ENCODE measurements around the gene HSD17B12.

The HSD17B12 gene

DNA sequence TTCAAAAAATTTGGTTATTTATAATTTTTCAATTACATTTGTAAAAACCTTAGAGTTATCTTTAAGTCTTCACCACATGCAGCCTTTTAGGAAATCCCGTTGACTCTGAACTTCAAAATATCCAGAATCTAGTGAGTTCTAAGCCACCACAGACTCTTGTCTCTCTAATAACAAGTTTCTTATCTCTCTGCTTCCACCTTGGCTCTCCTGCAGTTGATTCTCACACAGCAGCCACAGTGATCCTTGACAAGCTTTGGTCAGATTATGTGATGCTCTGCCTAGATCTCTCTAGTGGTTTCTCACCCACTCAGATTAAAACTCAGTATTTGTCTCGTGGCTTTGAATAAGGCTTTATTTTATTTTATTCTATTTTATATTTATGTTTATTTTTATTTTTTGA, 8.6 kb downstream of the HSD17B12 start:
- no peak for DNase-seq

DNA sequence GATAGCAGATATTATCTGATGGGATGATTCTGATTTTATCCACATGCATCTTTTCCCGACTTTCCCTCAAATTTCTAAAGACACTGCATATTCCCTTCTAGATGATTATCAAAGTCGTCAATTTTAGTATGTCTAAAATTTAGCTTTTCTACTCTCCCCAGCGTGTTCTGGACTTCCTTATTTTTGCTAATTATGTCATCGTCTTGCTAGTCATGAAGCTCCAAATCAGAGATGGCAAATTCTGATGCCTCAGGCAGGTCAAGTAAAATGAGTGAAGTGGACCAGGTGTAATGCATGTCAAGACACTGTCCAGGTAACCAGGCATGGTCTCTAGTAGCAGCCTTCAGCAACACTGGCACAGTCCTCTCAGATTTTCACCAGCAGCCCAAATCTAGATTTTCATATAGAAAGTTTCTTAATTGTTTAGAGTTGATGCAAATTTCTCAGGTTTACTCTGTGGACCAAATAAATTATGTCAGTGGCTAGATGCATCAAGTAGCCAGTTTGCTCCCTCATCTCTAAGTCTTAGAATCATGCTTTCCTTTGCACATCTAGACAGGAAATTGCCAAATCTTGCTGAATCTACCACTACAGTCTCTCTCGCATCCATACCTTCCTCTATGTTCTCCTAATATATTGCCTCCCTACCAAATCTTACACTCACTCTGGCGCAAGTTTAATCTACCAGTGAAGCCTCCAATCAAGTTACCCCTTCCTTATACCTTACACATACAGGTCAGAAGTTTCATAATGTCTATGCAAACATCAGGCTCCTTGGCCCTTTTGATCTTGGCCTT, 10.6 kb downstream of the HSD17B12 start:
- DNase-seq: no peak

DNA sequence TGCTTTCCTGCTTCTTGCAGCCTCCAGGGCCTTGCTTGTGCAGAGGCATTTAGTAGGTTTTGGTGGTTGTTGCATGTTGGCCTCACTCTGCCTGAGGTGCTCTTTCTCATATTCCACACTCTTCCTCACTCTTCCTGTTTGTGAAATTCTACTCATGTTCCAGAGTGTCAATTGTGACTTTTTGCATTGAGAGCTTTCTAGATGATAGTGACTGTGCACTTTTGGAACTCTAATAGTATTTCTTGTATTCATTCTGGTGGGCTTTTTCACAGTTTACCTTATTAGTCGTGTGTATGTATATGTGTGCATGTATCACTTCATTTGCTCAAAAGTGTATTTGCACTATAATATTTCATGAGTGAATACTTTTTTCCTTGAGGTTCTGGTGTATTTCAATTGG, 11.3 kb downstream of the HSD17B12 start:
- no peak for DNase-seq

DNA sequence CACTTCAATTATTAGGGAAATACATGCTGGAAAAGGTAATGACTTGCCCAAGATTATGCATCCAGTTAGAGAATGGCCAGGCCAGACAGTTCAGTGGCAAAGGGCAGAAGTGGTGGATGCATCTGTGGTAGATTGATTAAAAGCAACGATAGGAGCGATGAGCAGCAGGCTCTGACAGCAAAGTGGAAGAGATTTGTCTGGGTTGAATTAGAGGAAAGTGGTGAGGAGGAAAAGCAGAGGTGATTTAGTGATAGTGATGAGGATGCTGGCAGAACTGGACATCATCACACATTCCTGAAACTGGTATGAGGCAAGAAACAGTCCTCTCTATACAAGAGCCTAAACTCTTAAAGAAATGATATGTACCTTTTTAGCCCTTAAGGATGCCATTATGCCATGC, 12.5 kb downstream of the HSD17B12 start:
- DNase-seq: no peak

DNA sequence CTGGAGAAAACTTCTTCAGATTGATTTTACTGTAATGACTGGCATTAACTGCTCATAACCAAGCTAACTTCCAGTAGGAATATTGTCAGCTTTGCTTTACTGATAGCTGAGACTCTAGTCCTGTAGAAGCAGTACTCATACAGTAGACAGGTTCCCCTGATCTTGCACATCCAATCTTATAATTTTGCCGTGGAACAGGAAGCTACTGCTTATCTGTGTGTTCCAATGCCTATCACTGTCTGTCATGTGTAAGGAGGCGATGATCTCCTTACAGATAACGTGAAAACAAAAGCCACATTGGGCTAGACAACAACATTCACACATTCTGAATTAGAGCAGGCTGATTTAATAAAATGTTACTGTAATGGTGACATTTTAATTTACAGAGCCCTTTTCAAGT, 13.2 kb downstream of the HSD17B12 start:
- DNase-seq: no peak

DNA sequence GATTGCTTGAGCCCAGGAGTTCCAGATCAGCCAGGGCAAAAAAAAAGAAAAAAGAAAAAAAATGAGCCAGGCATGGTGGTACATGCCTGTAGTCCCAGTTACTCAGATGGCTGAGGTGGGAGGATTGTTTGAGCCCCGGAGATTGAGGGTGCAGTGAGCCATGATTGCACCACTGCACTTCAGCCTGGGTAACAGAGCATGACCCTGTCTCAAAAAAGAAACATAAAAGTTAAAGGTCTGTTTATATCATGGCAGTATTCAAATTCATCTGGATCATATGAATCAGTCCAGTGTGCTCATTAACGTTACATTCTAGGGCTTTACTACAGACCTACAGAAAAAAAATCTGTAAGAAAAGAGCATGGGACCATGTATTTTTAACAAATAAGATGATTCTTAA, 13.9 kb downstream of the HSD17B12 start:
- DNase-seq: no peak

DNA sequence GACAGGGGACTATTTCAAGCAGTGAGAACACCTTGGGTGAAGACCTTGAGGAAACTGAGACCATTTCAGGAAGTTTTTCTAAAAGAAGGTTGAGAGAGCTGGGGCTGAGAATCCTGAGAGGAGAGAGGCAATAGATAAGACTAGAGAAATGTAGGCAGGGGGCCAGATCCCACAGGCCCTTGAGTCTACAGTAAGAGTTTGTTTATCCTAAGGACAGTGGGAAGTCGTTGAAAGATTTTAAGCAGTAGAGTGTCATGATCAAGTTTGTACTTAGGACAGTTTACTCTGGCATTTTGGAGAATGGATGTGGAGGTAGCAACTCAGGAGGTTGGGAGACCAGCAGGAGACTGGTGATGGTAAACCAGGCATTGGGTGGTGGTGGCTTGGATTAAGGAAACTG, 17.1 kb downstream of the HSD17B12 start:
- DNase-seq: no peak

DNA sequence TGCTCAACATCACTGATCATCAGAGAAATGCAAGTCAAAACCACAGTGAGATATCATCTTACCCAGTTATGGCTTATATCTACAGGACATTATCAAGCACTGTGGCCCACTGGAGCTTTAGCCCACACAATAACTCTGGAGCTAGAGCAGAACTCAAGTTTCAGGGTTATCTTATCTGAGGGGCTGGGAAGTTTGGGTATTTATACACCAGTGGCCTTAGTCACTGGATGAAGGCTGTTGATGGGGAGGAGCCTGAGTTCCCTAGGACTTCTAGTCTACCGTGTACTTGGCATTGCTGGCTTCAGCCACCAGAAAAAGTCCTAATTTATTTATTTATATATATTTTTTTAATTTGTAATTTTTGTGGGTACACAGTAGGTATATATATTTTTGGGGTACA, 19.3 kb downstream of the HSD17B12 start:
- DNase-seq: no peak

DNA sequence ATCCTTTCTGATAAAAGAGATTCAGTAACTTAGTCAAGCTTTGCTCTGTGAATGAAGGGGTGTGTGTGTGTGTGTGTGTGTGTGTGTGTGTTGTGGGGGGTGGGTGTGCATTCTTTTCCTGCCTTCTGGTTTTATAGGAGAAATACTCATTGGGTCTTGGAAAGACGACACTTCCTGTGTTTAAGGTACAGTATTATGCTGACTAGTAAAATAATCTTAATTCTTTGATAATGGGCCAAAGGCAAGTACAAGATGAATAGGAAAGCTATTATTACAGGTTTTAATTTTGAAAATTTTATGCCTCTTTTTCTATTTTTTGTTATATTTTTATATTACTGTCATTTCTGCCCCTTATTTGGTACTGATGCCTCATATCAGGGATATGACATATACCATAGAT, 26.1 kb downstream of the HSD17B12 start:
- DNase-seq: no peak

DNA sequence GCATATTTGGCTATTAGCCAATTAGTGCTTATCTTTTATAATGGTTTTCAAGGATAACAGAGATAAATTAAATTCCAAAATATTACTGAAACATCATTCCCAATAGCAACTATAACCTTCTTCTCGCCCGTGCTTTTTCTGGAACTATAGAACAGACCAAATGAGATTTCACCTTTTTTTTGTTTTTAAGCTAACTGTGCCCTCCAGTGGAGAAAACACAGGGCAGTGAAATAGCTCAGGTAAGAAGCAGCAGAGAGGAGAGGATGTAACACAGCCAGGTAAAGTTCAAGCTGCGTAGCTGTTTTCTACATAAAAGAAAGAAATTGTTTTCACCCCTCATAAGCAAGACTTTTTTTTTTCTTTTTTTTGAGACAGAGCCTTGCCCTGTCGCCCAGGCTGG, 28.2 kb downstream of the HSD17B12 start:
- DNase-seq: no peak

DNA sequence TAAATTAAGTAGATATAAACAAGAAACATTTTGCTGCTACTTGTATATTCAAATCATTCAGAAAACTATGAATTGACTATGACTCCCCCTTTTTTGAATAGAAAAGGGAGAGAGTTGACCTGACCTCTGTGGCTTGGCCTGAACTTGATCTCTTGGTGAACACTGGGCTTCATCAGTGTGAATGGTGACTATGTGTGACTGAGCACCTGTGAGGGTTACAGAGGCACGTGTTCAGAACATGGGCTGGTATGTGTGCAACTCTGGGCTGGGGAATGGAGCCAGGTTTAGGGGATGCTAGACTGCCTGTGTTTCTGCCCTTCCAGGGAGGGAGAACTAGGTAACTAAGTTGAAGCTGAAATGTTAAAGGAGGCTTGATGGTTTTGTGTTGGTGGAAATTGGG, 29.2 kb downstream of the HSD17B12 start:
- DNase-seq: no peak

DNA sequence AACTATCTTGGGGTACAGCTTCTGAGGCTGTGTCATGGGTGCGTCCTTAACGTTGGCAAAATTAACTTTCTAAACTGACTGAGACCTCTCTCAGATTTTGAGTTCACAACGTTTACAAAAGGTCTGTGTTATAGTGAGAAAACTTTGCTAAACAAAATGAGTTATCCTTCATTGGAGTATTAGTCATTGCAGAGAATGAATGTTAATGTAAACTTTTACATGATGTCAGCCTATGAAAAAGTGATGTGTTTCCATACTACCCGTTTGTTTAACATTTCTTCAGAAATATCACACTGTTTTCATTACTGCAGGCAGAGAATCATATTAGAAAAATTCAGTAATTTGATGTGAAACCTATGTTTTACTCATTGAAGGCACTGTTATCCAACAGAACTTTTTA, 32.1 kb downstream of the HSD17B12 start:
- DNase-seq: no peak

DNA sequence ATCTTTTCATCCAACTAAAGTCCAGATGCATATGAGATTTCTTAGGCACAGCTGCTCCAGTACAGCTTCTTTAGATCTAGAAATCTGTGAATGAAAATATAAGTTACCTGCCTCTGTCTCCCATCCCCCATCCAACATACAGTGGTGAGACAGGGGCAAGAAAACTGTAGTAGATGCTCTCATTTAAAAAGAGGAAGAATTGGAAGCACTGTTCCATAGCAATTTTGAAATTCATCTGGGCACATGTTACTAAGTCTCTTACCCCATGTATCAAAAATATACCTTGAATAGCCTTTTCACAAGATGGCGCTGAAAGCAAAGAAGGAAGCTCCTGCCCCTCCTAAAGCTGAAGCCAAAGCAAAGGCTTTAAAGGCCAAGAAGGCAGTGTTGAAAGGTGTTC, 37.8 kb downstream of the HSD17B12 start:
- DNase-seq: no peak

DNA sequence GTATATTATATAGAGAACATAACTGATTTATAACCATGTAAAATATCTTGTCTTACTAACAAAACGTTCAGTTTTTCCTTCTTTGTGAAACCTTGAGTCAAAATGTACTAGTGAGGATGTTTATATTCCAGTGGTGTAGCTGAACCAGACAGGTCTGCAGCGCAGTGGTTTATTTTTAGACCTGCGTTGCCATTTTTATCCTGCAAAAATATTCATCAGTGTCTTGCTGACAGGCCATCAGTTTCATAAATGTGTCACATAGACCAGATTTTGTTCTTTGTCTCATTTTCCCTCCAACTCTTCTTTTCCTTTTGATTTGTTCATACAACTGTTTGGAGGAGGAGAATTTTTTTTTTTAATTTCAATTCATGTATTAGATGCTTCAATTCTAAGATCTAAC, 43.1 kb downstream of the HSD17B12 start:
- no peak for DNase-seq

DNA sequence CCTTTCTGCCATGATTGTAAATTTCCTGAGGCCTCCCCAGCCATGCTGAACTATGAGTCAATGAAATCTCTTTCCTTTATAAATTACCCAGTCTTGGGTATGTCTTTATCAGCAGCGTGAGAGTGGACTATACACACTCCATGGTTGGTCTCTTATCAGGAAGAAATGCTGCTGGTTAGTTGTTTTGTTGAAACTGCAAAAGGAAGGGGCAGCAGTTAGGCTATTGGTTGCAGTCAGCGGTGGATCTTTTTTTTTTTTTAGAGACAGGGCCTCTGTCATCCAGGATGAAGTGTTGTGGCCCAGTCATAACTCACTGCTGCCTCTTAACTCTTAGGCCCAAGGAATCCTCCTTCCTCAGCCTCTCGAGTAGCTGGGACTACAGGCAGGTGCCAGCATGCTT, 51.7 kb downstream of the HSD17B12 start:
- DNase-seq: no peak

DNA sequence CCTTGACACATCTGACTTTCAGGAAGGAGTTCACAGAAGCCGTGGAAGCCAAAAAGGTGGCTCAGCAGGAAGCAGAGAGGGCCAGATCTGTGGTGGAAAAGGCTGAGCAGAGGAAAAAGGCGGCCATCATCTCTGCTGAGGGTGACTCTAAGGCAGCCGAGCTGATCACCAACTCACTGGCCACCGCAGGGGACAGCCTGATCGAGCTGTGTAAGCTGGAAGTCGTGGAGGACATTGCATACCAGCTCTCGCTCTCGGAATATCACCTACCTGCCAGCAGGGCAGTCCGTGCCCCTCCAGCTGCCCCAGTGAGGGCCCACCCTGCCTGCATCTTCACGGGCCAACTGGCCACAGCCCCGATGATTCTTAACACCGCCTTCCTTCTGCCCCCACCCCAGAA, 53.7 kb downstream of the HSD17B12 start:
- DNase-seq: no peak

DNA sequence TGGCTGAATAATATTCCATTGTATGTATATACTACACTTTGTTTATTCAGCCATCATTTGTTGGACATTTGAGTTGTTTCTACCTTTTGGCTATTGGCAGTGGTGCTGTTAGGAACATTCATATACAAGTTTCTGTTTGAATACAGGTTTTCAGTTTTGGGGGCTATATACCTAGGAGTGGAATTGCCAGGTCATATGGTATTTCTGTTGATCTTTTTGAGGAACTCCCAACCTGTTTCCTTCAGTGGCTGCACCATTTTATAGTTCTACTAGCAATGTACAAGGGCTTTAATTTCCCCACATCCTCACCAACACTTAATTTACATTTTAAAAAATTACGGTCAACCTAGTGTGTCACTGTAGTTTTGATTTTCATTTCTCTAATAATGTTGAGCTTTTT, 54.6 kb downstream of the HSD17B12 start:
- DNase-seq: no peak

DNA sequence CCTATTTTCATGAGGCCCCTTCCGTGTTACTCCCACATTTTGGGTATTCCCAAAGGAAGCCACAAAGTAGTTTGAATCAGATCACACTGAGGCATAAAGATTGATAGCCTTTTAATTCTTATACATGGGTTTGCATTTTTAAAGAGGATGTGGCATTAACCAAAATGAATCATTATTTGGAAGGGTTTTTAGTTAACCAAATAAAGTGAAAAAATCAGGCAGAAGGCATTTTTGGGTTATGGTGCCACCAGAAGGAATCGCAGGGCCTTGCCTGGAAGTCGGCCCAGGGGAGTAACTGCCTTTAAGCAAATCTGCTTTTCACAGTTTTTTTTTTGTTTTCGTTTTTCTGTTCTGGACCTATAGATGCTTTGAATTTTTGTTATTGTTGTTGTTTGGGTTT, 55.4 kb downstream of the HSD17B12 start:
- DNase-seq: no peak

DNA sequence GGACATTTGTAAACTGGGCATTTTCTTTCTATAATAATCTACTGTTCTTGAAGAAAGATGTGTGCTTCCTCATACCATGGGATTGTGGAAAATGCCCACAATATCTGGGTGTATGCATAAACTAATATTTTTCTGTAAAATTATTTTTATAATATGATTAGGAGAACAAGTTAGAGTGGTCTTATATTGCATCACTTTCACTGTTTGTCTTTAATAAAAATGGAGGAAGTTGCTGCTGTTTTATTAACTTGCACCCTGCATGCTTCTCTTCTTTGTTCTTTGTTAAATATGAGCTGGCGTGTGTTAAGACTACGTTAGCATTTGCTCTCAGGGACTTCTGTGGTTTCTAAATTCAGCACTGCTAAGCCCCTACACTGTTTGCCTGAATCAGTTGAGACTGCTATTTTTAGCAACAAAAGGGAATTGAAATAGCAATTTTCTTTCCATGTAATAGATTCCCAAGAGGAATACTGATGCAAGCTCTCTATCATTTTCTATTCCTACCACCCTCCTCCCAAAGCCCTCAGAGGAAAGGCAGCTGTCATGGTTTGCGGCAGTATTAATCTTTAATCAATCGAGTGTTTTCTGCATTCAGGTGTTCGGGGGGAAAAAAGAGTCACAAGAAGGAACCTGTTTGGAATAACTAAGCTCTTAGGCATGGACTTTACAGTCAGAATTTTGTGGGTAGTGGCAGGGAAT, 56.1 kb downstream of the HSD17B12 start:
- DNase-seq: no peak

DNA sequence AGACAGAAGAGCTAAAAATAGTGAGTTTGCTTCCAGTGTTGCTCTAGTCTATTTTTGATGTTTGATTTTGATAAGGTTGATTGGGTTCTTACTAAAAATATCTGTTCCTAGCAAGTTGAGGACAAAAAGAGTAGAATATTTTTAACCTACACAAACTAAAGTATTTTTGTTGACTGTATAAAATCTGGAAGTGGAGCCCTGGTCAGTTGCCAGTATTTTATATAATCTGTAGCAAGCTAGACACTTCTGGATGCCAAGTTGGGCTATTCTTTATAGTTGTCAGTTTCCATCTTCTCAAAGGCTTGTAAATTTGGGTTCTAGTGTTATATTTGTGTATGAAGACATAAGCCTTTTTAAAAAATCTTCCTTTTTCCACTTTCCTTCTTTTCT, 56.7 kb downstream of the HSD17B12 start:
- DNase-seq: no peak

DNA sequence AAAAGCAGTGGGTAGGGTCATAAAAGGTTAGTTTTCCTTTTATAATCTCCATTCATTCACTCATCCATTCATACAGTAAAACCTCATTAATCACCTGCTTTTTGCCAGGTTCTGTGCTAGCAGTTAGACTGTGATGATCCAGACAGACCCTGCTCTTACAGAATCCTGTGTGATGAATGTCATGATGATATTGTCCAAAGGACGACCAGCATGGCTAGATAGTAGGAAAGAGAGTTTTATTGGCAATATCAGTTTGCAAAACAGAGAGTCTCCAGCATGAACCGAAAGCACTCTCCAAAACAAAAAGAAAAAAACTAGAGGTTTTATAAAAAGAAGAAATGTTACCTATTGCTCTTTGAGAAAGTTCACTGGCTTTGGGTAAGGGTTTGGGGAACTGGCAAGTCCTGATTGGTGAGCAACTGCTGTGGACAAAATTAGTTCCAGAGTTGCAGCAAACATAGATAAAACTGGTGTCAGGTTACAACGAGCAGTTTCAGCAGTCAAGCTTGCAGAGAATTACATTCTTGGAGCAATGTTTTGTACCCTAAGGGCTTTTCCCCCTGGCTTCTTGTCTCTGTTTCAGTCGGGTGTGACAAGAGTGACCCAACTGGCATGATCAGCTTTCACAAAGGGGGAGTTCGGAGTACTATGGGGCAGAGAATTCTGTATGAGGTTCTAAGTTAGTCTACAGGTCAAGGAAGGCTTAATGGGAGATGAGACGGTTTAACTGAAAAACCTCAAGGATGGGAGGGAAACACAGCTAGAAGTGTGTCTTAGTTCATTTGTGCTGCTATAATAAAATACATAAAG, 58.3 kb downstream of the HSD17B12 start:
- no peak for DNase-seq

DNA sequence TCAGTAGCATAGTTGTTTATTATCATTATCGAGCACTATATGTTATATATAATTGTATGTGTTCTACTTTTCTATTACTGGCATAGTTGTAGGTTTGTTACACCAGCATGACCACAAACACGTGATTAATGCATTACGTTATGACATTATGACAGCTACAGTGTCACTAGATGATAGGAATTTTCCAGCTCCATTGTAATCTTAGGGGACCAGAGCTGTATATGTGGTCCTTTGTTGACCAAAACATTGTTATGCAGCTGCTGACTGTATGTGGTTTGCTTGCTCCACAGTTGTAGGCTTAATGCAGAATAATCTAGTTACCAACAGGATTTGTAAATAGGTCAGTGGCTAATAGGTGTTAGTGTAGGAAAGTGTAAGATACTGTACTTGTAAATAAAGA, 66.1 kb downstream of the HSD17B12 start:
- no peak for DNase-seq

DNA sequence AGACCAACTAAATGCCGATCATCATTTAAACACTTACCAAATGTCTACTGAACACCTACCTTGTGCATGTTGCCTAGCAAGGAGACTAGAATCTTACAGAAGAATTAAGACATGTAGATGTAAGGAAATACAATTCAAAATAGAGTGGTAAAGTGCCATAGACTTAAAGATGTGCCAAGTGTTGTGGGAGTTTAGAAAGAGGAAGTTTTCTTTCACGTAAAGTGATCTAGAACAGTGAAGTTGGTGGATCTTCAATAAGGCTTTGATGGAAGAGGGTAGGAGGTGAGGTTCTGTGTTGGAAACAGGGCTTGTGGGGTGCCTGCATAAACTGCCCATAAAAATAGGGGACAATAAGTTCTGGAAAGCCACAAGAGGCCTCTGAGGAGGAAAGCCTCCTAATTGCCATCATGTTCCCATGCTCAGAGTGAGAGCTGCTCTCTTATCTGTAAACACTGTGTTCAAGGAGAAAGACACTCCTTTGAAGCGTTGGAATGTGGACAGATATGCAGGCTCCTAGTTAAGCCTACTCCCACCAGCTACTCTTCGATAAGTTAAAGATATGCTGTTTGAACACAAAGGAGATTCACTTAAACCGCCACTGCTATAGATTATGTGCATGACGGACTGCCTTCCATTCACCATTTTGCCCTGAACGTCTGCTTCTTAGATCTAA, 66.7 kb downstream of the HSD17B12 start:
- no peak for DNase-seq
